ENCODE results near the gene MOSPD3. TPM values are rescaled to one million over a fixed set of nuclear protein-coding genes. Genes with fewer than 3 reads are reported as not detected.

The MOSPD3 gene
- total and polyA plus RNA-seq, 2 of the 8 experiments (the other 6 are each of a cell fraction or from before 2014, with no cell fraction given): 20.7 to 21.4 TPM

- Histone ChIP-seq H3K4ac (replicated peaks; ENCODE audit: insufficient read length, low read depth, low read length) (peak overlapping the region; percentile 66), H2BK20ac (ENCODE audit: low read length) (no peak overlapping the region), H4K8ac (ENCODE audit: extremely low read depth, insufficient read depth, low read length) (peak overlapping the region; percentile 85), H3K18ac (ENCODE audit: extremely low read depth, low read length) (peak overlapping the region; percentile 81), H3K27ac (ENCODE audit: low read depth, low read length) (peak overlapping the region; percentile 48; the same call in 1 of the 2 replicates), H2BK12ac (ENCODE audit: low read depth, low read length) (0 out of 2 replicates have a peak overlapping the region, but pooled peaks have one; percentile 43), H3K36me3 (ENCODE audit: control insufficient read depth in 2 of 4, insufficient read depth in 4 of 4, low read length in 3 of 4) (peaks cover 0 to 7% (median under 1%) of the 10 kb centered on the region in 4 experiments; a peak in 3 of 8 replicates), H3K79me1 (ENCODE audit: low read depth, low read length) (0 out of 2 replicates have a peak, but pooled peaks cover 4% of the 10 kb centered on the region), H2AFZ (ENCODE audit: low read length) (no peak overlapping the region), H3K4me2 (ENCODE audit: insufficient read depth in 1 of 2, low read depth in 2 of 2, low read length in 2 of 2) (peak overlapping the region; percentile 91 to 98), H3K9ac (replicated peaks in 1 of 4; ENCODE audit: extremely low read depth in 1 of 4, low read depth in 3 of 4, low read length in 3 of 4) (peak overlapping the region in 3 of 4 experiments; percentile 45 to 79 (median 55); a peak in 3 of 7 replicates), H3K23ac (ENCODE audit: insufficient read length) (no peak overlapping the region), H2BK5ac (ENCODE audit: low read depth, low read length) (peak overlapping the region; percentile 88; the same call in 1 of the 2 replicates), H3K23me2 (ENCODE audit: low read depth, low read length) (peaks cover 25% of the 10 kb centered on the region), H2BK120ac (replicated peaks; ENCODE audit: low read depth, low read length) (no peak overlapping the region), H3K56ac (replicated peaks; ENCODE audit: insufficient read length, low read depth, low read length) (no peak overlapping the region), H4K20me1 (replicated peaks in 1 of 2; ENCODE audit: control insufficient read depth in 1 of 2, insufficient read depth in 2 of 2, low read length in 2 of 2) (no peaks in the 10 kb centered on the region), H3K27me3 (replicated peaks in 1 of 4; ENCODE audit: control insufficient read depth in 3 of 4, extremely low read depth in 1 of 4, insufficient read depth in 3 of 4, low read length in 3 of 4) (peaks cover 0 to 10% (median 4%) of the 10 kb centered on the region in 4 experiments; a peak in 2 of 7 replicates), H3K79me2 (ENCODE audit: control insufficient read depth in 1 of 2, insufficient read depth in 2 of 2, low read length in 2 of 2) (peaks cover 0 to 6% of the 10 kb centered on the region in 2 experiments; a peak in 1 of 4 replicates), H4K91ac (replicated peaks; ENCODE audit: insufficient read length, low read length) (peak overlapping the region; percentile 29), H3K9me3 (ENCODE audit: insufficient read depth in 2 of 2, low read depth in 1 of 2, low read length in 1 of 2) (no peaks in the 10 kb centered on the region), H2BK15ac (ENCODE audit: low read length) (peak overlapping the region; percentile 40; the same call in 1 of the 2 replicates), H3K4me1 (replicated peaks in 1 of 4; ENCODE audit: control insufficient read depth in 3 of 4, insufficient read depth in 4 of 4, low read length in 3 of 4) (peaks cover 0 to 31% (median 20%) of the 10 kb centered on the region in 4 experiments; a peak in 6 of 7 replicates), H3K4me3 (ENCODE audit: extremely low read depth in 1 of 4, insufficient read depth in 2 of 4, low read depth in 3 of 4, low read length in 4 of 4) (peak overlapping the region; percentile 68 to 82 (median 78)), H4K5ac (ENCODE audit: insufficient read length, low read depth, low read length) (peak overlapping the region; percentile 0), H3K14ac (ENCODE audit: insufficient read length) (no peak overlapping the region), H2AK5ac (ENCODE audit: low read depth, low read length) (0 out of 2 replicates have a peak overlapping the region, but pooled peaks have one; percentile 9)
- ChIA-PET POLR2A (ENCODE audit: partially characterized antibody) (interaction anchor here (0.6 to 8.9 kb wide), 12 partner anchors 9 to 233 kb away, joined by 3 to 172 read pairs (median 6); partner anchors contain the start of genes FBXO24, LRCH4 and MOSPD3), CTCF (ENCODE audit: partially characterized antibody) (interaction anchor here (0.7 to 5.4 kb wide), 13 partner anchors 8 to 88 kb away, joined by 3 to 51 read pairs (median 5); partner anchors contain the start of genes FBXO24, GIGYF1 and MOSPD3)
- DNase-seq (ENCODE audit: low read depth in 1 of 2, low spot score in 2 of 2) (no peak), FAIRE-seq (no peak)
- WGBS, 2 experiments (ENCODE audit: extremely low coverage in 1 of 2, insufficient coverage in 1 of 2, insufficient read length in 1 of 2, insufficient replicate concordance in 2 of 2, low coverage in 1 of 2, low lambda C conversion rate in 2 of 2, missing lambda C conversion rate in 1 of 2): 3% methylated on average over 10 of the region's 10 CpGs; no CpG with 5 or more reads in 1 of the 2 experiments
- TF ChIP-seq TAF1 (IDR thresholded peaks at IDR 0.05; ENCODE audit: low read depth, low read length) (no peak), JUND (IDR thresholded peaks at IDR 0.05; ENCODE audit: low read length) (no peak), PHF8 (conservative IDR thresholded peaks at IDR 0.05; ENCODE audit: low read depth, low read length) (no peak), SP1 (IDR thresholded peaks at IDR 0.05; ENCODE audit: low read depth, low read length) (0 out of 2 replicates have a peak, but pooled peaks have one; percentile 5), SRF (IDR thresholded peaks at IDR 0.05; ENCODE audit: low read depth, low read length) (no peak), TAF7 (optimal IDR thresholded peaks at IDR 0.05; ENCODE audit: borderline replicate concordance, low read depth, low read length) (peak; percentile 25), CHD2 (IDR thresholded peaks at IDR 0.05; ENCODE audit: low read length) (no peak), POLR2AphosphoS5 (IDR thresholded peaks at IDR 0.05; ENCODE audit: low read depth, low read length) (no peak), NANOG (IDR thresholded peaks at IDR 0.05; ENCODE audit: insufficient read depth, low read depth, low read length, poor library complexity, severe bottlenecking) (no peak), CTBP2 (IDR thresholded peaks at IDR 0.05; ENCODE audit: borderline replicate concordance, insufficient read depth, insufficient read length, low read length) (no peak), SAP30 (IDR thresholded peaks at IDR 0.05; ENCODE audit: insufficient read depth, insufficient replicate concordance, low read length) (no peak), ASH2L (IDR thresholded peaks at IDR 0.05; ENCODE audit: low read length) (no peak)
Observed at GRCh38 chr7:100603726-100604027, 8.7 kb upstream of the MOSPD3 start.
